ENCODE results near the gene TMEM18. TPM values are rescaled to one million over a fixed set of nuclear protein-coding genes. Genes with fewer than 3 reads are reported as not detected.

Gene TMEM18
- 29.1 TPM for polyA plus RNA-seq (2013, experiment 1 of 2)
- polyA plus RNA-seq (2013, experiment 2 of 2) = 29.8 TPM

DNA sequence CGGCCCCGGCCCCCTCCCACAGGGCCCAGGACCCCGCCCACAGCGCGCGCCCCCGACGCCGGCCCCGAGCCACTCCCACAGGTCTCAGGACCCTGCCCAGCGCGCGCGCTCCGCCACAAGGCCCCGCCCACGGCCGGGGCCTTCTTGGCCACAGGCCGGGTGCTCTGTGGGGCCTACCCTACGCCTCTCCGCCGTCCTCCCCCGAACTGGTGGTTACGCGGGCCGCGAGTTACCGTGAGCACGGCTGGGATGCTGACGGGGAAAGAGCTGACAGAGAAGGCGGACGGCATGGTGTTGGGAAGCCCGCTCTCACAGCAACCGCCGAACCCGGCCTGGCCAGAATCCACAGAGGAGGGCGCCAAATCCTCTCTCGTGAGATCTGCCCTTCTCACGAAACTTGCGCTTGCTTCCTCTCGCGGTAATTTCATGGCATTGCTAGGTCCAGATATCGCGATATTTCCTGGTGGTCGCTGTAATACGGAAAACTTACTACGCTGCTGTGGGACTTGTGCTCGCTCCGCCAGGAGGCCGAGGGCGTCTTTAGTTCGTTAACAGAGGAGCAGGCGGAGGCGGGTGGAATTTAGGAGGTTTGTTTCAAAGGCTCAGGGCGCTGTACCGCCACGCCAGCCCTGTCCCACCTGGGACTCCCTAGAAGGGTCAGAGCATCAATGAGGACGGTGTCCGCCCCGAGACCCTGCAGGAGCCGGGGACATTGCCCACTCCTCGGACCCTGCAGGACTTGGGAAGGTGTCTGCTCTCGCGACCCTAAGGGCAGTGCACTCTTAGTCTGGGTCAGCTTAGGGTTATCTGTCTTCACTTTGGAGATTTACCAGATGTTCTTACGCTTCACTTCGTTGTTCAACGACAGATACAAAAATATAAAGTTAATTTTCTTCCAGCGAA is at the start of gene TMEM18:
TSS of gene TMEM18 (minus strand) at position 351 of the 903 bp plus-strand sequence. CDS start at position 290, 61 bp downstream.
- WGBS (ENCODE audit: extremely low coverage, insufficient coverage, low lambda C conversion rate) = 100% methylated on average over 1 of the region's 68 CpGs
- DNase-seq = peak; percentile 99
- Histone ChIP-seq H3K4me1 (ENCODE audit: control insufficient read depth, low read depth, low read length) (peaks cover 3% of the 10 kb centered on the region), H3K79me1 (ENCODE audit: low read length) (peaks cover 16% of the 10 kb centered on the region), H3K23ac (ENCODE audit: low read length) (no peak within 1 kb of the TSS), H3K79me2 (ENCODE audit: control insufficient read depth, insufficient read depth, low read length) (peaks cover 21% of the 10 kb centered on the region), H4K5ac (ENCODE audit: low read length) (no peak within 1 kb of the TSS), H2AK5ac (ENCODE audit: low read length) (no peak within 1 kb of the TSS), H3K27me3 (ENCODE audit: insufficient read depth, low read length, poor library complexity) (no peaks in the 10 kb centered on the region), H3K56ac (ENCODE audit: low read length) (peak within 1 kb of the TSS; percentile 98), H3K4me2 (ENCODE audit: low read length) (peak within 1 kb of the TSS; percentile 80), H2BK15ac (replicated peaks; ENCODE audit: low read depth) (no peak within 1 kb of the TSS), H3K4ac (ENCODE audit: low read depth, low read length) (peak within 1 kb of the TSS; percentile 90), H3K4me3 (ENCODE audit: low read length) (peak within 1 kb of the TSS; percentile 89), H3K9ac (ENCODE audit: low read length) (peak within 1 kb of the TSS; percentile 93), H2BK5ac (ENCODE audit: low read length) (peak within 1 kb of the TSS; percentile 84), H3K18ac (ENCODE audit: low read length) (peak within 1 kb of the TSS; percentile 88), H2BK120ac (ENCODE audit: low read depth, low read length) (no peak within 1 kb of the TSS), H4K8ac (ENCODE audit: low read depth, low read length) (peak within 1 kb of the TSS; percentile 89), H3K36me3 (ENCODE audit: control insufficient read depth, insufficient read depth, low read length) (no peaks in the 10 kb centered on the region), H3K27ac (ENCODE audit: low read depth, low read length) (peak within 1 kb of the TSS; percentile 97)

- Histone ChIP-seq H3K4ac (ENCODE audit: low read depth, low read length) (no peak overlapping the region), H3K79me2 (ENCODE audit: control insufficient read depth, insufficient read depth, low read length) (no peaks in the 10 kb centered on the region), H3K27me3 (ENCODE audit: insufficient read depth, low read length, poor library complexity) (no peaks in the 10 kb centered on the region), H3K9ac (ENCODE audit: low read length) (no peak overlapping the region), H3K36me3 (ENCODE audit: control insufficient read depth, insufficient read depth, low read length) (no peaks in the 10 kb centered on the region), H2BK120ac (ENCODE audit: low read depth, low read length) (no peak overlapping the region), H2AK5ac (ENCODE audit: low read length) (no peak overlapping the region), H4K5ac (ENCODE audit: low read length) (no peak overlapping the region), H3K4me3 (ENCODE audit: low read length) (no peak overlapping the region), H3K56ac (ENCODE audit: low read length) (no peak overlapping the region), H2BK15ac (replicated peaks; ENCODE audit: low read depth) (no peak overlapping the region), H3K27ac (ENCODE audit: low read depth, low read length) (no peak overlapping the region), H3K23ac (ENCODE audit: low read length) (no peak overlapping the region), H3K18ac (ENCODE audit: low read length) (no peak overlapping the region), H4K8ac (ENCODE audit: low read depth, low read length) (no peak overlapping the region), H2BK5ac (ENCODE audit: low read length) (no peak overlapping the region), H3K4me2 (ENCODE audit: low read length) (no peak overlapping the region), H3K4me1 (ENCODE audit: control insufficient read depth, low read depth, low read length) (no peaks in the 10 kb centered on the region), H3K79me1 (ENCODE audit: low read length) (no peaks in the 10 kb centered on the region)
- no peak for DNase-seq
- WGBS (ENCODE audit: extremely low coverage, insufficient coverage, low lambda C conversion rate) = no CpG with 5 or more reads among the region's 4 CpGs
These were observed 49.0 kb upstream of the TMEM18 start for GRCh38 chr2:726169-726568.

GRCh38 chr2:725468-725867 is 48.3 kb upstream of the TMEM18 start:
- DNase-seq = no peak
- H2BK15ac ChIP-seq (replicated peaks; ENCODE audit: low read depth) = no peak overlapping the region
- no peaks in the 10 kb centered on the region for H3K79me1 ChIP-seq (ENCODE audit: low read length)
- no peak overlapping the region for H2BK5ac ChIP-seq (ENCODE audit: low read length)
- no peak overlapping the region for H3K4ac ChIP-seq (ENCODE audit: low read depth, low read length)
- no peak overlapping the region for H3K23ac ChIP-seq (ENCODE audit: low read length)
- H3K27ac ChIP-seq (ENCODE audit: low read depth, low read length) = no peak overlapping the region
- no peak overlapping the region for H4K5ac ChIP-seq (ENCODE audit: low read length)
- H2BK120ac ChIP-seq (ENCODE audit: low read depth, low read length) = no peak overlapping the region
- no peak overlapping the region for H3K4me3 ChIP-seq (ENCODE audit: low read length)
- no peaks in the 10 kb centered on the region for H3K27me3 ChIP-seq (ENCODE audit: insufficient read depth, low read length, poor library complexity)
- no CpG with 5 or more reads among the region's 4 CpGs for WGBS (ENCODE audit: extremely low coverage, insufficient coverage, low lambda C conversion rate)
- no peaks in the 10 kb centered on the region for H3K36me3 ChIP-seq (ENCODE audit: control insufficient read depth, insufficient read depth, low read length)
- H3K79me2 ChIP-seq (ENCODE audit: control insufficient read depth, insufficient read depth, low read length) = no peaks in the 10 kb centered on the region
- H3K9ac ChIP-seq (ENCODE audit: low read length) = no peak overlapping the region
- H3K18ac ChIP-seq (ENCODE audit: low read length) = no peak overlapping the region
- no peak overlapping the region for H4K8ac ChIP-seq (ENCODE audit: low read depth, low read length)
- no peak overlapping the region for H2AK5ac ChIP-seq (ENCODE audit: low read length)
- H3K56ac ChIP-seq (ENCODE audit: low read length) = no peak overlapping the region
- H3K4me1 ChIP-seq (ENCODE audit: control insufficient read depth, low read depth, low read length) = no peaks in the 10 kb centered on the region
- no peak overlapping the region for H3K4me2 ChIP-seq (ENCODE audit: low read length)

DNA sequence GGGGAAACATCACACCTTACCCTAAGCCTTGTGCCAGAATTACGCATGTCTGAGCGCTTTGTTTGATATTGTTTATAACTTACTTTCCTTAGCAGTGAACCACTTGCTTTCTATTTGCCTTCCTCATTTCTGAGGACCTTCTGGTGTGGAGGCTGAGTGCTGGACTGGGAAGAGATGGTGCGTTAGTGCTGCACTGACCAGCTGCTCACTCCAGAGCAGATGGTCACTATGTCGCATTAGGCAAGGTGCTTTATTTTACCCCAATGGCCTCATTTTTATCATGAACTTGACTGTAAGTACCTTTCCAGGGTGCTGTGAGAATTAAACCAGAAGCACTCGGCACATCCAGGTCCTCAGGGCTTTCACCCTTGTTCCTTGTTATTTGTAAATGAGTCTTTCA is 46.6 kb upstream of the TMEM18 start:
- Histone ChIP-seq H3K4me1 (ENCODE audit: control insufficient read depth, low read depth, low read length) (no peaks in the 10 kb centered on the region), H3K36me3 (ENCODE audit: control insufficient read depth, insufficient read depth, low read length) (no peaks in the 10 kb centered on the region), H2BK5ac (ENCODE audit: low read length) (no peak overlapping the region), H3K18ac (ENCODE audit: low read length) (no peak overlapping the region), H3K23ac (ENCODE audit: low read length) (no peak overlapping the region), H3K56ac (ENCODE audit: low read length) (no peak overlapping the region), H3K4me3 (ENCODE audit: low read length) (no peak overlapping the region), H3K27ac (ENCODE audit: low read depth, low read length) (no peak overlapping the region), H3K9ac (ENCODE audit: low read length) (no peak overlapping the region), H4K5ac (ENCODE audit: low read length) (no peak overlapping the region), H3K79me1 (ENCODE audit: low read length) (no peaks in the 10 kb centered on the region), H3K4me2 (ENCODE audit: low read length) (no peak overlapping the region), H2BK120ac (ENCODE audit: low read depth, low read length) (no peak overlapping the region), H2BK15ac (replicated peaks; ENCODE audit: low read depth) (no peak overlapping the region), H2AK5ac (ENCODE audit: low read length) (no peak overlapping the region), H3K79me2 (ENCODE audit: control insufficient read depth, insufficient read depth, low read length) (no peaks in the 10 kb centered on the region), H3K27me3 (ENCODE audit: insufficient read depth, low read length, poor library complexity) (no peaks in the 10 kb centered on the region), H4K8ac (ENCODE audit: low read depth, low read length) (no peak overlapping the region), H3K4ac (ENCODE audit: low read depth, low read length) (no peak overlapping the region)
- DNase-seq = no peak
- WGBS (ENCODE audit: extremely low coverage, insufficient coverage, low lambda C conversion rate) = no CpG with 5 or more reads among the region's 5 CpGs

GRCh38 chr2:720842-721241 is 43.6 kb upstream of the TMEM18 start:
- H3K9ac ChIP-seq (ENCODE audit: low read length) = no peak overlapping the region
- no peak overlapping the region for H2BK15ac ChIP-seq (replicated peaks; ENCODE audit: low read depth)
- H3K23ac ChIP-seq (ENCODE audit: low read length) = no peak overlapping the region
- H3K56ac ChIP-seq (ENCODE audit: low read length) = no peak overlapping the region
- H4K5ac ChIP-seq (ENCODE audit: low read length) = no peak overlapping the region
- no peak overlapping the region for H3K4me2 ChIP-seq (ENCODE audit: low read length)
- no peak overlapping the region for H3K4me3 ChIP-seq (ENCODE audit: low read length)
- H3K27ac ChIP-seq (ENCODE audit: low read depth, low read length) = no peak overlapping the region
- H2AK5ac ChIP-seq (ENCODE audit: low read length) = no peak overlapping the region
- no peak overlapping the region for H2BK120ac ChIP-seq (ENCODE audit: low read depth, low read length)
- H3K18ac ChIP-seq (ENCODE audit: low read length) = no peak overlapping the region
- no peaks in the 10 kb centered on the region for H3K27me3 ChIP-seq (ENCODE audit: insufficient read depth, low read length, poor library complexity)
- no peaks in the 10 kb centered on the region for H3K36me3 ChIP-seq (ENCODE audit: control insufficient read depth, insufficient read depth, low read length)
- no peaks in the 10 kb centered on the region for H3K79me1 ChIP-seq (ENCODE audit: low read length)
- DNase-seq = no peak
- H3K4ac ChIP-seq (ENCODE audit: low read depth, low read length) = no peak overlapping the region
- no peaks in the 10 kb centered on the region for H3K4me1 ChIP-seq (ENCODE audit: control insufficient read depth, low read depth, low read length)
- no peak overlapping the region for H2BK5ac ChIP-seq (ENCODE audit: low read length)
- no peaks in the 10 kb centered on the region for H3K79me2 ChIP-seq (ENCODE audit: control insufficient read depth, insufficient read depth, low read length)
- no peak overlapping the region for H4K8ac ChIP-seq (ENCODE audit: low read depth, low read length)
- no CpG with 5 or more reads among the region's 21 CpGs for WGBS (ENCODE audit: extremely low coverage, insufficient coverage, low lambda C conversion rate)
